CD14-positive monocyte (primary cell): ENCODE data around the gene RHO. TPM values are rescaled to one million over a fixed set of nuclear protein-coding genes. Genes with fewer than 3 reads are reported as not detected.
A peak's percentile ranks its signal among the peaks of the same experiment; 100 is the strongest.

Source experiments
- DNase-seq, 3 donors: peaks; one replicate each; pipeline ENCODE4 v3.0.0-alpha.2; 2011 to 2022
- H2AFZ ChIP-seq: 2 replicates; pipeline ENCODE4 v1.6.0; 2012; ENCODE audit warnings: mild to moderate bottlenecking, low read depth, low read length, inconsistent platforms; ENCODE audit not compliant: insufficient read depth, poor library complexity, severe bottlenecking
- H3K27ac ChIP-seq, 2 donors: 1 replicate in 1 of 2; 2 replicates in 1 of 2; pipeline ENCODE4 v1.5.1; 2012 to 2013; ENCODE audit warnings: low read length in 2 of 2, control low read depth in 1 of 2, inconsistent platforms in 1 of 2, low read depth in 1 of 2, mild to moderate bottlenecking in 1 of 2
- H3K27me3 ChIP-seq, 2 donors: one replicate each; pipeline versions ENCODE4 v1.6.0 to v1.6.1; 2011 to 2013; ENCODE audit warnings: low read length in 2 of 2; ENCODE audit not compliant: control insufficient read depth in 2 of 2, insufficient read depth in 2 of 2
- H3K36me3 ChIP-seq, 2 donors: replicated peaks in 1 of 2; 1 replicate in 1 of 2; 2 replicates in 1 of 2; pipeline versions ENCODE4 v1.5.1 to v1.6.1; 2012 to 2013; ENCODE audit warnings: low read length in 2 of 2, control low read depth in 1 of 2, inconsistent platforms in 1 of 2, mild to moderate bottlenecking in 1 of 2; ENCODE audit not compliant: insufficient read depth in 2 of 2, control insufficient read depth in 1 of 2
- H3K4me1 ChIP-seq, 2 donors: 1 replicate in 1 of 2; 2 replicates in 1 of 2; pipeline versions ENCODE4 v1.5.1 to v1.6.1; 2012 to 2013; ENCODE audit warnings: low read length in 2 of 2, control low read depth in 1 of 2, inconsistent platforms in 1 of 2, mild to moderate bottlenecking in 1 of 2, moderate library complexity in 1 of 2; ENCODE audit not compliant: insufficient read depth in 2 of 2, control insufficient read depth in 1 of 2
- H3K4me2 ChIP-seq: replicated peaks from 2 replicates; pipeline ENCODE3; 2012; ENCODE audit warnings: low read length, moderate library complexity, mild to moderate bottlenecking; ENCODE audit not compliant: poor library complexity, severe bottlenecking; ENCODE audit errors: extremely low read depth
- H3K4me3 ChIP-seq, 3 experiments: fragments of 200-600 bp in 1 of 3; sonication (generic) in 1 of 3; replicated peaks in 1 of 3; 1 replicate in 2 of 3; 2 replicates in 1 of 3; pipeline ENCODE4 v1.5.1; 2011 to 2013; ENCODE audit warnings: low read length in 3 of 3, mild to moderate bottlenecking in 3 of 3, control low read depth in 2 of 3, low read depth in 2 of 3, inconsistent platforms in 1 of 3, moderate library complexity in 1 of 3
- H3K79me2 ChIP-seq: 2 replicates; pipeline ENCODE4 v1.6.0; 2012; ENCODE audit warnings: mild to moderate bottlenecking, control low read depth, inconsistent platforms, low read length, moderate library complexity; ENCODE audit not compliant: insufficient read depth
- H3K9ac ChIP-seq: 2 replicates; pipeline ENCODE4 v1.6.0; 2017; ENCODE audit warnings: low read length, mild to moderate bottlenecking; ENCODE audit not compliant: insufficient read depth, poor library complexity, severe bottlenecking
- H3K9me3 ChIP-seq, 2 donors: replicated peaks in 1 of 2; 1 replicate in 1 of 2; 2 replicates in 1 of 2; pipeline versions ENCODE4 v1.5.1 to v1.6.1; 2012 to 2013; ENCODE audit warnings: low read length in 2 of 2, control low read depth in 1 of 2; ENCODE audit not compliant: control insufficient read depth in 1 of 2, insufficient read depth in 1 of 2
- H4K20me1 ChIP-seq: 2 replicates; pipeline ENCODE4 v1.6.0; 2012; ENCODE audit warnings: mild to moderate bottlenecking, low read length, control low read depth, moderate library complexity; ENCODE audit not compliant: insufficient read depth
- H3K27ac Mint-ChIP-seq, 7 donors: one replicate each; pipeline ENCODE4 v1.8.0; 2020; ENCODE audit warnings: mild to moderate bottlenecking in 7 of 7, mixed read lengths in 7 of 7, moderate library complexity in 6 of 7, inconsistent platforms in 2 of 7
- H3K27me3 Mint-ChIP-seq, 3 donors: one replicate each; pipeline ENCODE4 v1.8.0; 2021 to 2022; ENCODE audit warnings: low read depth in 3 of 3, mild to moderate bottlenecking in 3 of 3, mixed read lengths in 3 of 3, moderate library complexity in 3 of 3, inconsistent platforms in 1 of 3
- H3K36me3 Mint-ChIP-seq, 2 donors: one replicate each; pipeline ENCODE4 v1.8.0; 2020; ENCODE audit warnings: mixed read lengths in 2 of 2, inconsistent platforms in 1 of 2, mild to moderate bottlenecking in 1 of 2
- H3K4me1 Mint-ChIP-seq: one replicate; pipeline ENCODE4 v1.8.0; 2020; ENCODE audit warnings: mild to moderate bottlenecking, mixed read lengths
- H3K4me3 Mint-ChIP-seq, 2 donors: one replicate each; pipeline ENCODE4 v1.8.0; 2020; ENCODE audit warnings: mild to moderate bottlenecking in 2 of 2, mixed read lengths in 2 of 2, moderate library complexity in 1 of 2
- H3K9me3 Mint-ChIP-seq, 7 donors: one replicate each; pipeline ENCODE4 v1.8.0; 2020 to 2022; ENCODE audit warnings: mixed read lengths in 7 of 7, mild to moderate bottlenecking in 6 of 7, moderate library complexity in 6 of 7, inconsistent platforms in 2 of 7
- CTCF ChIP-seq: fragments of 200-600 bp; IDR thresholded peaks from one replicate; pipeline ENCODE4 v1.8.0; 2022; ENCODE audit warnings: antibody characterized with exemption, mild to moderate bottlenecking
- WGBS: methylation state at CpG from one replicate; pipeline ENCODE4 v1.1.5; 2013; ENCODE audit warnings: missing lambda C conversion rate; ENCODE audit not compliant: insufficient coverage; 5-methylcytosine and 5-hydroxymethylcytosine counted together
- intact Hi-C, 2 donors: fragments of 100-400 bp; cut with micrococcal nuclease; formaldehyde crosslinking; loops; one replicate each; pipeline versions ENCODE4 v1.15.0 to v1.15.1; 2023
- polyA plus RNA-seq, 3 donors: library from polyadenylated mRNA; depleted of rRNA in 1 of 3; unstranded in 2 of 3; stranded (reverse) in 1 of 3; fragments of 300-500 nt in 2 of 3; fragments of >200 nt in 1 of 3; fragmentation: Illumina TruSeq in 2 of 3; gene quantifications; 1 replicate in 2 of 3; 2 replicates in 1 of 3; pipeline ENCODE4 v1.2.3, GENCODE V29; 2012 to 2021

The RHO gene
- polyA plus RNA-seq, 3 donors = 0.03 TPM; not detected in 2

GRCh38 chr3:129569856-129570255 is 41.4 kb downstream of the RHO start:
- Histone ChIP-seq H3K36me3 (peaks cover 92 to 100% of the 10 kb centered on the region in 2 donors), H3K27me3 (no peaks in the 10 kb centered on the region), H3K79me2 (no peaks in the 10 kb centered on the region), H3K4me3 (no peak overlapping the region), H3K9me3 (no peaks in the 10 kb centered on the region), H2AFZ (no peak overlapping the region), H3K4me2 (no peak overlapping the region), H3K27ac (no peak overlapping the region), H3K4me1 (no peaks in the 10 kb centered on the region), H3K9ac (no peak overlapping the region), H4K20me1 (peaks cover 8% of the 10 kb centered on the region)
- WGBS = 93% methylated on average over 1 of the region's 7 CpGs
- H3K27me3 Mint-ChIP-seq = peaks cover 0 to 5% (median 0%) of the 10 kb centered on the region in 3 donors
- no peak for TF ChIP-seq CTCF
- intact Hi-C loops = no loop called here
- H3K9me3 Mint-ChIP-seq = no peaks in the 10 kb centered on the region
- H3K4me1 Mint-ChIP-seq = no peaks in the 10 kb centered on the region
- H3K4me3 Mint-ChIP-seq = no peak overlapping the region
- H3K36me3 Mint-ChIP-seq = peaks cover 74 to 96% of the 10 kb centered on the region in 2 donors
- H3K27ac Mint-ChIP-seq = peak overlapping the region in 5 of 7 donors; percentile 10 to 80 (median 48)
- DNase-seq = no peak

GRCh38 chr3:129571605-129572547 is 43.4 kb downstream of the RHO start:
- Mint-ChIP-seq H3K4me3 (no peak overlapping the region), H3K27ac (peak overlapping the region in 3 of 7 donors; percentile 46 to 81 (median 64)), H3K27me3 (peaks cover 0 to 3% (median 0%) of the 10 kb centered on the region in 3 donors), H3K36me3 (peaks cover 69 to 90% of the 10 kb centered on the region in 2 donors), H3K4me1 (peaks cover 11% of the 10 kb centered on the region), H3K9me3 (no peaks in the 10 kb centered on the region)
- H3K27ac ChIP-seq = no peak overlapping the region
- H3K4me3 ChIP-seq = no peak overlapping the region
- no peak overlapping the region for H3K9ac ChIP-seq
- H2AFZ ChIP-seq = no peak overlapping the region
- intact Hi-C loops = no loop called here
- peaks cover 8 to 10% of the 10 kb centered on the region in 2 donors for H3K4me1 ChIP-seq
- peaks cover 13% of the 10 kb centered on the region for H4K20me1 ChIP-seq
- H3K36me3 ChIP-seq = peaks cover 81 to 97% of the 10 kb centered on the region in 2 donors
- DNase-seq = no peak
- H3K27me3 ChIP-seq = no peaks in the 10 kb centered on the region
- H3K79me2 ChIP-seq = peaks cover 10% of the 10 kb centered on the region
- H3K4me2 ChIP-seq = no peak overlapping the region
- 99% methylated on average over 16 of the region's 22 CpGs for WGBS
- TF ChIP-seq CTCF = no peak
- no peaks in the 10 kb centered on the region for H3K9me3 ChIP-seq
